Testis (tissue), 2 donors: Measurements from ENCODE around the gene SMG6.

ENCODE experiments used
- POLR2A ChIP-seq: fragments of 450-650 bp; IDR thresholded peaks from one replicate; pipeline ENCODE4 v1.6.1; 2017; ENCODE audit warnings: antibody characterized with exemption, mild to moderate bottlenecking, moderate library complexity
- TF ChIP-seq, protein P1 (sequence below), 3 experiments: fragments of 450-650 bp in 2 of 3; fragments of 200-600 bp in 1 of 3; sonication (generic) in 1 of 3; IDR thresholded peaks; one replicate each; pipeline ENCODE4 v1.5.1; 2016 to 2019; ENCODE audit warnings: antibody characterized with exemption in 3 of 3, mild to moderate bottlenecking in 2 of 3, moderate library complexity in 1 of 3

- TF ChIP-seq, protein P1, sequence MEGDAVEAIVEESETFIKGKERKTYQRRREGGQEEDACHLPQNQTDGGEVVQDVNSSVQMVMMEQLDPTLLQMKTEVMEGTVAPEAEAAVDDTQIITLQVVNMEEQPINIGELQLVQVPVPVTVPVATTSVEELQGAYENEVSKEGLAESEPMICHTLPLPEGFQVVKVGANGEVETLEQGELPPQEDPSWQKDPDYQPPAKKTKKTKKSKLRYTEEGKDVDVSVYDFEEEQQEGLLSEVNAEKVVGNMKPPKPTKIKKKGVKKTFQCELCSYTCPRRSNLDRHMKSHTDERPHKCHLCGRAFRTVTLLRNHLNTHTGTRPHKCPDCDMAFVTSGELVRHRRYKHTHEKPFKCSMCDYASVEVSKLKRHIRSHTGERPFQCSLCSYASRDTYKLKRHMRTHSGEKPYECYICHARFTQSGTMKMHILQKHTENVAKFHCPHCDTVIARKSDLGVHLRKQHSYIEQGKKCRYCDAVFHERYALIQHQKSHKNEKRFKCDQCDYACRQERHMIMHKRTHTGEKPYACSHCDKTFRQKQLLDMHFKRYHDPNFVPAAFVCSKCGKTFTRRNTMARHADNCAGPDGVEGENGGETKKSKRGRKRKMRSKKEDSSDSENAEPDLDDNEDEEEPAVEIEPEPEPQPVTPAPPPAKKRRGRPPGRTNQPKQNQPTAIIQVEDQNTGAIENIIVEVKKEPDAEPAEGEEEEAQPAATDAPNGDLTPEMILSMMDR (IDR thresholded peaks at IDR 0.05) = peak in 2 of 3 experiments; percentile 11 to 32
- TF ChIP-seq POLR2A = no peak
Measured at GRCh38 chr17:2090804-2091534, 212.6 kb downstream of the SMG6 start.
